IMR-90 (cell line): ENCODE results near the gene GCDH. TPM values are rescaled to one million over a fixed set of nuclear protein-coding genes. Genes with fewer than 3 reads are reported as not detected.

Experiments
- ATAC-seq: fragments of 200-7000 bp; cut with Tn5 transposase; 2 replicates; pipeline ENCODE4 v1.9.1; 2020; ENCODE audit warnings: low read depth, mild to moderate bottlenecking, moderate library complexity
- BruUV-seq: library from RNA; stranded (reverse); fragments of 400-500 nt; replicated peaks from 2 replicates; lab custom pipeline; 2021; lab: Mats Ljungman, UMichigan
- CTCF ChIA-PET: fragments of 300-600 bp; formaldehyde crosslinking; extraction: SDS; loops from one replicate; lab custom pipeline; 2021; ENCODE audit warnings: antibody characterized with exemption; lab: Yijun Ruan, JAX
- POLR2A ChIA-PET: fragments of 300-600 bp; sonication (Branson Sonifier 250); formaldehyde crosslinking; loops from one replicate; lab custom pipeline; 2022; ENCODE audit warnings: antibody characterized with exemption; ENCODE audit not compliant: unreplicated experiment; lab: Charles Lee
- DNase-seq: peaks from one replicate; pipeline ENCODE4 v3.0.0; 2013
- H2AFZ ChIP-seq: replicated peaks from 2 replicates; pipeline ENCODE3; 2013; ENCODE audit warnings: low read length, mild to moderate bottlenecking; ENCODE audit not compliant: poor library complexity
- H2AK5ac ChIP-seq: 2 replicates; pipeline ENCODE4 v1.6.1; 2013; ENCODE audit warnings: low read depth, low read length, inconsistent platforms
- H2AK9ac ChIP-seq: replicated peaks from 2 replicates; pipeline ENCODE3; 2013; ENCODE audit warnings: mild to moderate bottlenecking, low read depth, low read length, moderate library complexity; ENCODE audit not compliant: poor library complexity
- H2BK120ac ChIP-seq: 2 replicates; pipeline ENCODE4 v1.6.1; 2013; ENCODE audit warnings: low read depth, low read length, inconsistent platforms
- H2BK15ac ChIP-seq: 3 replicates; pipeline ENCODE4 v1.6.1; 2013; ENCODE audit warnings: low read depth, low read length, inconsistent platforms
- H2BK20ac ChIP-seq: 2 replicates; pipeline ENCODE4 v1.6.1; 2013; ENCODE audit warnings: low read depth, mild to moderate bottlenecking, inconsistent platforms, low read length, moderate library complexity
- H2BK5ac ChIP-seq: 2 replicates; pipeline ENCODE4 v1.6.1; 2013; ENCODE audit warnings: mild to moderate bottlenecking, low read depth, low read length, inconsistent platforms; ENCODE audit not compliant: poor library complexity, severe bottlenecking
- H3K14ac ChIP-seq: replicated peaks from 2 replicates; pipeline ENCODE4 v1.6.1; 2013; ENCODE audit warnings: low read depth, low read length, inconsistent platforms
- H3K18ac ChIP-seq: 2 replicates; pipeline ENCODE4 v1.6.1; 2013; ENCODE audit warnings: low read depth, low read length, control low read depth
- H3K23ac ChIP-seq: 2 replicates; pipeline ENCODE4 v1.6.1; 2013; ENCODE audit warnings: low read depth, low read length, inconsistent platforms
- H3K27ac ChIP-seq: 2 replicates; pipeline ENCODE4 v1.5.1; 2013; ENCODE audit warnings: mild to moderate bottlenecking, control low read depth, low read length; ENCODE audit not compliant: insufficient read depth
- H3K27me3 ChIP-seq: 2 replicates; pipeline ENCODE4 v1.6.1; 2013; ENCODE audit warnings: low read length; ENCODE audit not compliant: control insufficient read depth, insufficient read depth
- H3K36me3 ChIP-seq: 2 replicates; pipeline ENCODE4 v1.6.1; 2013; ENCODE audit warnings: low read length, mixed read lengths; ENCODE audit not compliant: control insufficient read depth, insufficient read depth
- H3K4ac ChIP-seq: 2 replicates; pipeline ENCODE4 v1.6.1; 2013; ENCODE audit warnings: low read depth, low read length, inconsistent platforms
- H3K4me1 ChIP-seq: 2 replicates; pipeline ENCODE4 v1.6.1; 2013; ENCODE audit warnings: low read length, mixed read lengths; ENCODE audit not compliant: control insufficient read depth, insufficient read depth
- H3K4me2 ChIP-seq: 2 replicates; pipeline ENCODE4 v1.6.1; 2013; ENCODE audit warnings: low read depth, mild to moderate bottlenecking, control low read depth, low read length, moderate library complexity
- H3K4me3 ChIP-seq: 2 replicates; pipeline ENCODE4 v1.5.1; 2013; ENCODE audit warnings: low read depth, mild to moderate bottlenecking, control low read depth, low read length, moderate library complexity; ENCODE audit not compliant: insufficient read depth
- H3K56ac ChIP-seq: 2 replicates; pipeline ENCODE4 v1.6.1; 2013; ENCODE audit warnings: low read length, inconsistent platforms; ENCODE audit not compliant: insufficient read depth; ENCODE audit errors: extremely low read depth
- H3K79me1 ChIP-seq, 2 experiments: 2 replicates each; pipeline ENCODE4 v1.6.1; 2013; ENCODE audit warnings: low read length in 2 of 2, inconsistent platforms in 1 of 2, low read depth in 1 of 2
- H3K9ac ChIP-seq: 2 replicates; pipeline ENCODE4 v1.6.1; 2013; ENCODE audit warnings: low read depth, low read length, control low read depth
- H3K9me1 ChIP-seq: 2 replicates; pipeline ENCODE4 v1.6.1; 2013; ENCODE audit warnings: low read length, inconsistent platforms; ENCODE audit not compliant: insufficient read depth
- H3K9me3 ChIP-seq: 2 replicates; pipeline ENCODE4 v1.6.1; 2013; ENCODE audit warnings: low read length; ENCODE audit not compliant: control insufficient read depth, insufficient read depth
- H4K20me1 ChIP-seq: 2 replicates; pipeline ENCODE4 v1.6.1; 2013; ENCODE audit warnings: low read length, inconsistent platforms; ENCODE audit not compliant: insufficient read depth
- H4K5ac ChIP-seq: 2 replicates; pipeline ENCODE4 v1.6.1; 2013; ENCODE audit warnings: mild to moderate bottlenecking, low read depth, low read length, control low read depth
- H4K8ac ChIP-seq, 2 experiments: 2 replicates each; pipeline ENCODE4 v1.6.1; 2013; ENCODE audit warnings: low read depth in 2 of 2, low read length in 2 of 2, control low read depth in 1 of 2, inconsistent platforms in 1 of 2
- H4K91ac ChIP-seq: 2 replicates; pipeline ENCODE4 v1.6.1; 2013; ENCODE audit warnings: low read depth, low read length, inconsistent platforms; ENCODE audit not compliant: insufficient read depth
- CEBPB ChIP-seq: IDR thresholded peaks from 2 replicates; pipeline ENCODE4 v1.6.1; 2012; ENCODE audit warnings: low read depth, low read length, improper control_type of control experiment
- RAD21 ChIP-seq: IDR thresholded peaks from 2 replicates; pipeline ENCODE4 v1.6.1; 2012; ENCODE audit warnings: low read length, improper control_type of control experiment
- RFX5 ChIP-seq: IDR thresholded peaks from 2 replicates; pipeline ENCODE4 v1.8.0; 2012; ENCODE audit warnings: low read depth, mild to moderate bottlenecking, low read length, moderate library complexity
- WGBS, 2 experiments: methylation state at CpG; one replicate each; pipeline versions ENCODE4 v1.1.5 to v1.1.7; 2013; ENCODE audit warnings: missing lambda C conversion rate in 2 of 2; ENCODE audit not compliant: insufficient read length in 1 of 2; ENCODE audit errors: extremely low coverage in 2 of 2; 5-methylcytosine and 5-hydroxymethylcytosine counted together
- dilution Hi-C: fragments of 300-500 bp; cut with HindIII; formaldehyde crosslinking; loops from one replicate; pipeline ENCODE4 v1.14.3; 2018; ENCODE audit warnings: low sequenced_read_pairs; ENCODE audit not compliant: unreplicated experiment
- in situ Hi-C: fragments of 300-500 bp; cut with MboI; formaldehyde crosslinking; loops from 3 replicates; pipeline ENCODE4 v1.14.3; 2019; ENCODE audit warnings: low sequenced_read_pairs, inconsistent platforms, mixed read lengths
- intact Hi-C: fragments of 100-400 bp; cut with micrococcal nuclease; formaldehyde crosslinking; loops from 2 replicates; pipeline ENCODE4 v1.10.0; 2022
- polyA plus RNA-seq, 3 experiments: library from polyadenylated mRNA; depleted of rRNA; stranded (reverse); fragments of >200 nt; gene quantifications; 2 replicates each; pipeline ENCODE4 v1.2.3, GENCODE V29; 2012; ENCODE audit warnings: low replicate concordance in 1 of 3
- total RNA-seq: library from RNA; depleted of rRNA; stranded (reverse); fragments of >200 nt; gene quantifications from 2 replicates; pipeline ENCODE4 v1.2.3, GENCODE V29; 2012
- TF ChIP-seq, protein P1 (sequence below): conservative IDR thresholded peaks from 2 replicates; pipeline ENCODE4 v1.5.1; 2012; ENCODE audit warnings: mild to moderate bottlenecking, low read depth, low read length, improper control_type of control experiment

The GCDH gene
- total and polyA plus RNA-seq, 2 of the 4 experiments (the other 2 are of a cell fraction), result 27.7 to 41.6 TPM

DNA sequence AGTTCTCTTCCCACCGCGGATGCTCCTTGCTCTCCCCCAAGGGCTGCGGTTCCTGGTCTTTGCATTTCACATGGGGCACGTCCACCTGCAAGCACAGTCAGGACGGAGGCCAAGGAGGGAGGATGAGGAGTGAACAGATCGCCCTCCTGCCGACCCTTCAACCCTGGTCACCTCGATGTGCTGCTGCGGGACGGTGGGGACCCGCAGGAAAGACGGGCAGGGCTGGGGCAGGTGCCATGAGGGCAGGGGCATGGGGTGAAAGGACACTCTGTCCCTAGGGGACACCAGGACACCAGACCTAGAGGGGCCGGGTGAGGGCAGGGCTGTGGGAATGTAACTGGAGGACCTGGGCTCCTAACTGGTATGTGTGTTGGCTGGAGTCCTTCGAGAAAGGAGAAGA lies 27.3 kb downstream of the GCDH start:
- H2AK9ac ChIP-seq, result peak overlapping the region; percentile 61
- WGBS, 2 experiments, result 100% methylated on average over 1 of the region's 14 CpGs; no CpG with 5 or more reads in 1 of the 2 experiments
- POLR2A ChIA-PET, result no interaction called here

More for the DNA sequence above, 27.3 kb downstream of the GCDH start:
- in situ Hi-C loops, result no loop called here
- no peak overlapping the region for H4K91ac ChIP-seq
- H2BK5ac ChIP-seq, result no peak overlapping the region
- no peak overlapping the region for H4K5ac ChIP-seq
- no peak overlapping the region for H2BK15ac ChIP-seq
- H3K4ac ChIP-seq, result no peak overlapping the region
- no peak overlapping the region for H2BK120ac ChIP-seq
- H3K36me3 ChIP-seq, result peaks cover 11% of the 10 kb centered on the region
- no TSS peak for BruUV-seq
- H2AFZ ChIP-seq, result no peak overlapping the region
- no peak overlapping the region for H4K8ac ChIP-seq
- 0 out of 4 replicates have a peak, but pooled peaks cover 0 to 3% of the 10 kb centered on the region in 2 experiments for H3K79me1 ChIP-seq
- no peak for TF ChIP-seq CEBPB
- no peak for TF ChIP-seq RAD21
- TF ChIP-seq, protein P1, sequence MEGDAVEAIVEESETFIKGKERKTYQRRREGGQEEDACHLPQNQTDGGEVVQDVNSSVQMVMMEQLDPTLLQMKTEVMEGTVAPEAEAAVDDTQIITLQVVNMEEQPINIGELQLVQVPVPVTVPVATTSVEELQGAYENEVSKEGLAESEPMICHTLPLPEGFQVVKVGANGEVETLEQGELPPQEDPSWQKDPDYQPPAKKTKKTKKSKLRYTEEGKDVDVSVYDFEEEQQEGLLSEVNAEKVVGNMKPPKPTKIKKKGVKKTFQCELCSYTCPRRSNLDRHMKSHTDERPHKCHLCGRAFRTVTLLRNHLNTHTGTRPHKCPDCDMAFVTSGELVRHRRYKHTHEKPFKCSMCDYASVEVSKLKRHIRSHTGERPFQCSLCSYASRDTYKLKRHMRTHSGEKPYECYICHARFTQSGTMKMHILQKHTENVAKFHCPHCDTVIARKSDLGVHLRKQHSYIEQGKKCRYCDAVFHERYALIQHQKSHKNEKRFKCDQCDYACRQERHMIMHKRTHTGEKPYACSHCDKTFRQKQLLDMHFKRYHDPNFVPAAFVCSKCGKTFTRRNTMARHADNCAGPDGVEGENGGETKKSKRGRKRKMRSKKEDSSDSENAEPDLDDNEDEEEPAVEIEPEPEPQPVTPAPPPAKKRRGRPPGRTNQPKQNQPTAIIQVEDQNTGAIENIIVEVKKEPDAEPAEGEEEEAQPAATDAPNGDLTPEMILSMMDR, result no peak
- TF ChIP-seq RFX5, result no peak
- no peak overlapping the region for H3K4me3 ChIP-seq
- H3K18ac ChIP-seq, result no peak overlapping the region
- H2AK5ac ChIP-seq, result no peak overlapping the region; the same call in 1 of the 2 replicates
- H3K4me1 ChIP-seq, result peaks cover 1% of the 10 kb centered on the region; the same call in 1 of the 2 replicates
- ATAC-seq (no peak), DNase-seq (no peak)
- H3K27me3 ChIP-seq, result no peaks in the 10 kb centered on the region
- H3K27ac ChIP-seq, result no peak overlapping the region
- no peak overlapping the region for H3K56ac ChIP-seq
- CTCF ChIA-PET, result interaction anchor here (1.0 kb wide), 1 partner anchor 19 kb away, joined by 3 read pairs; no protein-coding TSS in a partner anchor
- intact Hi-C loops, result no loop called here
- H3K9me3 ChIP-seq, result no peaks in the 10 kb centered on the region
- H3K14ac ChIP-seq, result no peak overlapping the region
- no peak overlapping the region for H3K4me2 ChIP-seq
- dilution Hi-C loops, result no loop called here
- no peak overlapping the region for H3K9ac ChIP-seq
- H3K9me1 ChIP-seq, result no peaks in the 10 kb centered on the region
- no peaks in the 10 kb centered on the region for H4K20me1 ChIP-seq
- no peak overlapping the region for H3K23ac ChIP-seq
- H2BK20ac ChIP-seq, result no peak overlapping the region
